ENCODE results near the gene PTPN21.

PTPN21 gene

GRCh38 chr14:88476825-88477224, 78.0 kb downstream of the PTPN21 start (continued):
- no peak for TF ChIP-seq REST (tag by site-specific recombination; IDR thresholded peaks at IDR 0.05)
- no peak for TF ChIP-seq ELK4 (IDR thresholded peaks at IDR 0.05; ENCODE audit: borderline replicate concordance, low read depth, low read length)
- TF ChIP-seq BCL11A (tag by site-specific recombination; IDR thresholded peaks at IDR 0.05; ENCODE audit: low read depth) = no peak
- TF ChIP-seq KLF17 (tag by site-specific recombination; IDR thresholded peaks at IDR 0.05) = no peak
- TF ChIP-seq ZSCAN30 (tag by site-specific recombination; IDR thresholded peaks at IDR 0.05) = no peak

GRCh38 chr14:88476214-88476774, 78.5 kb downstream of the PTPN21 start:
- POLR2A ChIA-PET = no interaction called here

More at GRCh38 chr14:88476214-88476774, 78.5 kb downstream of the PTPN21 start:
- H3K4me1 ChIP-seq (ENCODE audit: control insufficient read depth, insufficient read depth, low read length) = no peaks in the 10 kb centered on the region
- CTCF ChIA-PET = no interaction called here
- no peaks in the 10 kb centered on the region for H3K9me3 ChIP-seq (ENCODE audit: control insufficient read depth, insufficient read depth, low read depth, low read length)
- H3K36me3 ChIP-seq (ENCODE audit: control insufficient read depth in 2 of 2, insufficient read depth in 1 of 2, low read length in 2 of 2) = peaks cover 6 to 27% of the 10 kb centered on the region in 2 experiments; a peak in 2 of 3 replicates
- H3K27ac ChIP-seq (ENCODE audit: extremely low read depth, low read depth, low read length) = no peak overlapping the region
- H3K4me3 ChIP-seq (ENCODE audit: low read depth, low read length) = no peak overlapping the region
- no peak for TF ChIP-seq REPIN1 (tag by site-specific recombination; IDR thresholded peaks at IDR 0.05; ENCODE audit: low read depth)
- TF ChIP-seq HOXC10 (CRISPR knock-in tag; IDR thresholded peaks at IDR 0.05) = no peak
- TF ChIP-seq ZNF549 (tag by site-specific recombination; IDR thresholded peaks at IDR 0.05) = no peak
- TF ChIP-seq ZNF776 (tag by site-specific recombination; IDR thresholded peaks at IDR 0.05; ENCODE audit: borderline replicate concordance) = no peak
- TF ChIP-seq ZBTB1 (tag by site-specific recombination; IDR thresholded peaks at IDR 0.05) = no peak
- no peak for TF ChIP-seq ZNF391 (tag by site-specific recombination; IDR thresholded peaks at IDR 0.05; ENCODE audit: borderline replicate concordance, low read depth)
- no peak for TF ChIP-seq ZNF398 (tag by site-specific recombination; IDR thresholded peaks at IDR 0.05)
- no peak for TF ChIP-seq ZNF580 (tag by site-specific recombination; IDR thresholded peaks at IDR 0.05)
- TF ChIP-seq SALL2 (tag by site-specific recombination; IDR thresholded peaks at IDR 0.05; ENCODE audit: borderline replicate concordance) = no peak
- no peak for TF ChIP-seq ZNF704 (tag by site-specific recombination; IDR thresholded peaks at IDR 0.05)
- TF ChIP-seq PRDM6 (tag by site-specific recombination; IDR thresholded peaks at IDR 0.05) = no peak
- TF ChIP-seq ZBTB44 (tag by site-specific recombination; IDR thresholded peaks at IDR 0.05) = no peak
- TF ChIP-seq ZNF423 (tag by site-specific recombination; IDR thresholded peaks at IDR 0.05) = no peak
- no peak for TF ChIP-seq ZNF292 (tag by site-specific recombination; IDR thresholded peaks at IDR 0.05; ENCODE audit: borderline replicate concordance, low read depth)
